ENCODE measurements around the gene MB21D2.

Gene MB21D2

GRCh38 chr3:192916371-192917027 is 1.2 kb downstream of the MB21D2 start:
- Mint-ChIP-seq H3K4me1 (ENCODE audit: low read depth in 2 of 2) (peaks cover 0 to 6% of the 10 kb centered on the region in 2 donors), H3K27me3 (peaks cover 35 to 65% of the 10 kb centered on the region in 2 donors), H3K36me3 (ENCODE audit: insufficient read depth) (peaks cover 5% of the 10 kb centered on the region), H3K9me3 (no peaks in the 10 kb centered on the region), H3K27ac (peak overlapping the region in 1 of 2 donors; percentile 93), H3K4me3 (peak overlapping the region; percentile 68 to 95)
- ATAC-seq (replicated peaks) (peak; percentile 1), DNase-seq (no peak)

GRCh38 chr3:192915722-192916121 is 1.9 kb downstream of the MB21D2 start:
- Mint-ChIP-seq H3K27ac (peak overlapping the region in 1 of 2 donors; percentile 93), H3K27me3 (peaks cover 35 to 64% of the 10 kb centered on the region in 2 donors), H3K4me1 (ENCODE audit: low read depth in 2 of 2) (peaks cover 0 to 6% of the 10 kb centered on the region in 2 donors), H3K36me3 (ENCODE audit: insufficient read depth) (peaks cover 5% of the 10 kb centered on the region), H3K4me3 (peak overlapping the region in 1 of 2 donors; percentile 95), H3K9me3 (no peaks in the 10 kb centered on the region)
- DNase-seq = no peak
- no peak for ATAC-seq (replicated peaks)

GRCh38 chr3:192915304-192915703 is 2.4 kb downstream of the MB21D2 start:
- Mint-ChIP-seq H3K4me3 (peak overlapping the region in 1 of 2 donors; percentile 95), H3K27ac (no peak overlapping the region), H3K9me3 (no peaks in the 10 kb centered on the region), H3K27me3 (peaks cover 35 to 60% of the 10 kb centered on the region in 2 donors), H3K36me3 (ENCODE audit: insufficient read depth) (peaks cover 5% of the 10 kb centered on the region), H3K4me1 (ENCODE audit: low read depth in 2 of 2) (peaks cover 0 to 6% of the 10 kb centered on the region in 2 donors)
- ATAC-seq (replicated peaks) = no peak
- DNase-seq = no peak

- no peak for ATAC-seq (replicated peaks)
- Mint-ChIP-seq H3K27ac (no peak overlapping the region), H3K27me3 (peaks cover 35 to 55% of the 10 kb centered on the region in 2 donors), H3K9me3 (no peaks in the 10 kb centered on the region), H3K36me3 (ENCODE audit: insufficient read depth) (peaks cover 5% of the 10 kb centered on the region), H3K4me1 (ENCODE audit: low read depth in 2 of 2) (peaks cover 0 to 6% of the 10 kb centered on the region in 2 donors), H3K4me3 (peak overlapping the region in 1 of 2 donors; percentile 95)
- DNase-seq = no peak
These were observed 2.8 kb downstream of the MB21D2 start for GRCh38 chr3:192914848-192915247.

GRCh38 chr3:192913540-192913939 is 4.1 kb downstream of the MB21D2 start:
- H3K27ac Mint-ChIP-seq = no peak overlapping the region
- H3K9me3 Mint-ChIP-seq = no peaks in the 10 kb centered on the region
- ATAC-seq (replicated peaks) = no peak

GRCh38 chr3:192911293-192911692 is 6.4 kb downstream of the MB21D2 start:
- Mint-ChIP-seq H3K4me3 (no peak overlapping the region), H3K9me3 (no peaks in the 10 kb centered on the region), H3K27ac (no peak overlapping the region), H3K27me3 (peaks cover 10 to 22% of the 10 kb centered on the region in 2 donors), H3K36me3 (ENCODE audit: insufficient read depth) (no peaks in the 10 kb centered on the region), H3K4me1 (ENCODE audit: low read depth in 2 of 2) (peaks cover 0 to 3% of the 10 kb centered on the region in 2 donors)
- ATAC-seq (replicated peaks) (no peak), DNase-seq (no peak)

More at GRCh38 chr3:192913540-192913939, 4.1 kb downstream of the MB21D2 start:
- Mint-ChIP-seq H3K27me3 (peaks cover 22 to 42% of the 10 kb centered on the region in 2 donors), H3K4me1 (ENCODE audit: low read depth in 2 of 2) (peaks cover 0 to 6% of the 10 kb centered on the region in 2 donors), H3K36me3 (ENCODE audit: insufficient read depth) (peaks cover 3% of the 10 kb centered on the region), H3K4me3 (no peak overlapping the region)
- no peak for DNase-seq

- no peak for ATAC-seq (replicated peaks)
- H3K9me3 Mint-ChIP-seq = no peaks in the 10 kb centered on the region
- H3K27me3 Mint-ChIP-seq = no peaks in the 10 kb centered on the region
- peaks cover 0 to 3% of the 10 kb centered on the region in 2 donors for H3K4me1 Mint-ChIP-seq (ENCODE audit: low read depth in 2 of 2)
- H3K4me3 Mint-ChIP-seq = no peak overlapping the region
- H3K27ac Mint-ChIP-seq = no peak overlapping the region
- no peak for DNase-seq
- H3K36me3 Mint-ChIP-seq (ENCODE audit: insufficient read depth) = peaks cover 3% of the 10 kb centered on the region
These were observed 9.9 kb downstream of the MB21D2 start for GRCh38 chr3:192907784-192908183.

- DNase-seq = no peak
- Mint-ChIP-seq H3K27ac (no peak overlapping the region), H3K27me3 (no peaks in the 10 kb centered on the region), H3K4me3 (no peak overlapping the region), H3K4me1 (ENCODE audit: low read depth in 2 of 2) (peaks cover 0 to 5% of the 10 kb centered on the region in 2 donors), H3K9me3 (no peaks in the 10 kb centered on the region), H3K36me3 (ENCODE audit: insufficient read depth) (peaks cover 3% of the 10 kb centered on the region)
- no peak for ATAC-seq (replicated peaks)
These were observed 10.7 kb downstream of the MB21D2 start for GRCh38 chr3:192906940-192907339.

- Mint-ChIP-seq H3K27me3 (no peaks in the 10 kb centered on the region), H3K27ac (no peak overlapping the region), H3K36me3 (ENCODE audit: insufficient read depth) (peaks cover 3% of the 10 kb centered on the region), H3K4me1 (ENCODE audit: low read depth in 2 of 2) (peaks cover 0 to 5% of the 10 kb centered on the region in 2 donors), H3K4me3 (no peak overlapping the region), H3K9me3 (no peaks in the 10 kb centered on the region)
- DNase-seq (no peak), ATAC-seq (replicated peaks) (no peak)
These were observed 11.5 kb downstream of the MB21D2 start for GRCh38 chr3:192905980-192906678.

- peaks cover 3% of the 10 kb centered on the region for H3K36me3 Mint-ChIP-seq (ENCODE audit: insufficient read depth)
- peaks cover 0 to 5% of the 10 kb centered on the region in 2 donors for H3K4me1 Mint-ChIP-seq (ENCODE audit: low read depth in 2 of 2)
- H3K27ac Mint-ChIP-seq = no peak overlapping the region
- H3K9me3 Mint-ChIP-seq = no peaks in the 10 kb centered on the region
- no peak for ATAC-seq (replicated peaks)
- no peak for DNase-seq
- H3K4me3 Mint-ChIP-seq = no peak overlapping the region
- H3K27me3 Mint-ChIP-seq = no peaks in the 10 kb centered on the region
These were observed 12.9 kb downstream of the MB21D2 start for GRCh38 chr3:192904632-192905289.

- ATAC-seq (replicated peaks) (no peak), DNase-seq (no peak)
- Mint-ChIP-seq H3K9me3 (peaks cover 0 to 2% of the 10 kb centered on the region in 2 donors), H3K4me3 (no peak overlapping the region), H3K27me3 (no peaks in the 10 kb centered on the region), H3K36me3 (ENCODE audit: insufficient read depth) (peaks cover 3% of the 10 kb centered on the region), H3K27ac (no peak overlapping the region), H3K4me1 (ENCODE audit: low read depth in 2 of 2) (peaks cover 3 to 15% of the 10 kb centered on the region in 2 donors)
These were observed 15.1 kb downstream of the MB21D2 start for GRCh38 chr3:192902549-192902948.

GRCh38 chr3:192901435-192901834 is 16.2 kb downstream of the MB21D2 start:
- peaks cover 6% of the 10 kb centered on the region for H3K36me3 Mint-ChIP-seq (ENCODE audit: insufficient read depth)
- H3K4me1 Mint-ChIP-seq (ENCODE audit: low read depth in 2 of 2) = peaks cover 3 to 13% of the 10 kb centered on the region in 2 donors

GRCh38 chr3:192899540-192899982 is 18.1 kb downstream of the MB21D2 start:
- peak overlapping the region in 1 of 2 donors; percentile 46 for H3K4me3 Mint-ChIP-seq
- ATAC-seq (replicated peaks) (peak; percentile 20), DNase-seq (no peak)
- peaks cover 4 to 8% of the 10 kb centered on the region in 2 donors for H3K9me3 Mint-ChIP-seq
- H3K27ac Mint-ChIP-seq = peak overlapping the region in 1 of 2 donors; percentile 85
- peaks cover 0 to 10% of the 10 kb centered on the region in 2 donors for H3K27me3 Mint-ChIP-seq
- H3K4me1 Mint-ChIP-seq (ENCODE audit: low read depth in 2 of 2) = peaks cover 3 to 22% of the 10 kb centered on the region in 2 donors
- H3K36me3 Mint-ChIP-seq (ENCODE audit: insufficient read depth) = peaks cover 8% of the 10 kb centered on the region

More at GRCh38 chr3:192901435-192901834, 16.2 kb downstream of the MB21D2 start:
- Mint-ChIP-seq H3K4me3 (no peak overlapping the region), H3K9me3 (peaks cover 2 to 6% of the 10 kb centered on the region in 2 donors), H3K27me3 (peaks cover 0 to 4% of the 10 kb centered on the region in 2 donors), H3K27ac (no peak overlapping the region)
- ATAC-seq (replicated peaks) = no peak
- no peak for DNase-seq
